HG02943 (cell line): Measurements from ENCODE around the gene IMMP2L.

Experiments used
- ATAC-seq: cut with Tn5 transposase; IDR thresholded peaks from one replicate; pipeline ENCODE4 v1.9.1; 2021; ENCODE audit warnings: mild to moderate bottlenecking, low read depth, moderate library complexity; ENCODE audit not compliant: unreplicated experiment

Gene IMMP2L

GRCh38 chr7:111560773-111561653 is 1.3 kb downstream of the IMMP2L start:
- ATAC-seq = no peak

- ATAC-seq = peak; percentile 60
Observed at GRCh38 chr7:111558991-111559390, 3.3 kb downstream of the IMMP2L start.

GRCh38 chr7:111556977-111557376 is 5.3 kb downstream of the IMMP2L start:
- ATAC-seq = no peak

- ATAC-seq = no peak
Observed at GRCh38 chr7:111554086-111554485, 8.2 kb downstream of the IMMP2L start.

- ATAC-seq = no peak
Observed at GRCh38 chr7:111541067-111541466, 21.2 kb downstream of the IMMP2L start.

GRCh38 chr7:111540199-111540815 is 22.0 kb downstream of the IMMP2L start:
- ATAC-seq = no peak

GRCh38 chr7:111537134-111537533 is 25.2 kb downstream of the IMMP2L start:
- no peak for ATAC-seq

- ATAC-seq = no peak
Observed at GRCh38 chr7:111535142-111535870, 27.0 kb downstream of the IMMP2L start.

GRCh38 chr7:111532625-111533024 is 29.7 kb downstream of the IMMP2L start:
- ATAC-seq = no peak

- ATAC-seq = no peak
Observed at GRCh38 chr7:111531993-111532392, 30.3 kb downstream of the IMMP2L start.

- no peak for ATAC-seq
Observed at GRCh38 chr7:111530356-111530668, 32.0 kb downstream of the IMMP2L start.

GRCh38 chr7:111529507-111530355 is 32.6 kb downstream of the IMMP2L start:
- no peak for ATAC-seq

GRCh38 chr7:111528331-111528730 is 34.0 kb downstream of the IMMP2L start:
- ATAC-seq = peak; percentile 59

GRCh38 chr7:111527545-111527944 is 34.7 kb downstream of the IMMP2L start:
- ATAC-seq = peak; percentile 86

- no peak for ATAC-seq
Observed at GRCh38 chr7:111525100-111525499, 37.2 kb downstream of the IMMP2L start.

- ATAC-seq = no peak
Observed at GRCh38 chr7:111521660-111522059, 40.6 kb downstream of the IMMP2L start.

GRCh38 chr7:111518264-111518663 is 44.0 kb downstream of the IMMP2L start:
- ATAC-seq = no peak

- ATAC-seq = no peak
Observed at GRCh38 chr7:111517549-111517951, 44.7 kb downstream of the IMMP2L start.

- ATAC-seq = no peak
Observed at GRCh38 chr7:111516612-111517011, 45.7 kb downstream of the IMMP2L start.

GRCh38 chr7:111513566-111513965 is 48.7 kb downstream of the IMMP2L start:
- ATAC-seq = no peak

- ATAC-seq = no peak
Observed at GRCh38 chr7:111511845-111512244, 50.4 kb downstream of the IMMP2L start.
